HCT116 (cell line): Measurements from ENCODE around the gene USP32. TPM values are rescaled to one million over a fixed set of nuclear protein-coding genes. Genes with fewer than 3 reads are reported as not detected.
"Not testable (repeated sequence)": the region's sequence is repeated elsewhere in the genome, so short reads cannot be mapped to it uniquely, and the experiment has no call there.

Experiments used
- ATAC-seq: fragments of 200-7000 bp; cut with Tn5 transposase; 2 replicates; pipeline ENCODE4 v1.9.1; 2020; ENCODE audit warnings: mild to moderate bottlenecking, moderate library complexity
- BruUV-seq: library from RNA; stranded (reverse); fragments of 400-500 nt; replicated peaks from 2 replicates; lab custom pipeline; 2021; lab: Mats Ljungman, UMichigan
- CTCF ChIA-PET: fragments of 300-600 bp; sonication (Branson Sonifier 250); formaldehyde crosslinking; loops from one replicate; lab custom pipeline; 2021; ENCODE audit warnings: antibody characterized with exemption; lab: Charles Lee
- POLR2A ChIA-PET: fragments of 300-600, 350-600 bp; sonication (Branson Sonifier 250); formaldehyde crosslinking; loops from one replicate; lab custom pipeline; 2021; ENCODE audit warnings: antibody characterized with exemption; lab: Charles Lee
- RAD21 ChIA-PET, 2 experiments: fragments of 300-600 bp; sonication (Branson Sonifier 250); formaldehyde crosslinking; loops; one replicate each; lab custom pipeline; 2023; ENCODE audit warnings: low total read pairs in 2 of 2; ENCODE audit not compliant: uncharacterized antibody in 2 of 2, unreplicated experiment in 2 of 2, low non-redundant PET in 1 of 2; lab: Charles Lee
- DNase-seq: peaks from one replicate; pipeline ENCODE4 v3.0.0-alpha.2; 2010; ENCODE audit warnings: low read depth, low spot score
- H2AFZ ChIP-seq: fragments of 200-600 bp; shearing (Covaris generic), sonication (generic); 2 replicates; pipeline ENCODE4 v1.6.1; 2017; ENCODE audit warnings: low read depth, mixed run types, mixed read lengths, antibody characterized with exemption, low read length; ENCODE audit not compliant: poor library complexity, severe bottlenecking
- H3K27ac ChIP-seq: 2 replicates; pipeline ENCODE4 v1.5.1; 2012; ENCODE audit warnings: low read depth, low read length
- H3K27me3 ChIP-seq: fragments of 200-600 bp; sonication (generic); 2 replicates; pipeline ENCODE4 v1.6.1; 2016; ENCODE audit warnings: mixed run types, low read length, mixed read lengths; ENCODE audit not compliant: insufficient read depth
- H3K36me3 ChIP-seq, 2 experiments: fragments of 200-500 bp in 1 of 2; fragments of 200-600 bp in 1 of 2; sonication (Bioruptor generic) in 1 of 2; sonication (generic) in 1 of 2; 2 replicates each; pipeline versions ENCODE4 v1.5.1 to v1.6.1; 2014 to 2016; ENCODE audit warnings: low read length in 2 of 2, inconsistent platforms in 1 of 2, mixed read lengths in 1 of 2, mixed run types in 1 of 2; ENCODE audit not compliant: insufficient read depth in 2 of 2, control insufficient read depth in 1 of 2
- H3K4me1 ChIP-seq, 2 experiments: fragments of 200-600 bp in 1 of 2; sonication (generic) in 1 of 2; 2 replicates each; pipeline versions ENCODE4 v1.5.1 to v1.6.1; 2012 to 2017; ENCODE audit warnings: low read length in 2 of 2, inconsistent platforms in 1 of 2, mild to moderate bottlenecking in 1 of 2, mixed read lengths in 1 of 2, mixed run types in 1 of 2, moderate library complexity in 1 of 2; ENCODE audit not compliant: insufficient read depth in 2 of 2, control insufficient read depth in 1 of 2
- H3K4me2 ChIP-seq: fragments of 200-600 bp; sonication (generic); 2 replicates; pipeline ENCODE4 v1.6.1; 2017; ENCODE audit warnings: mixed run types, low read length, mixed read lengths
- H3K4me3 ChIP-seq, 2 experiments: fragments of 200-600 bp in 1 of 2; sonication (generic) in 1 of 2; replicated peaks in 1 of 2; 2 replicates each; pipeline ENCODE4 v1.5.1; 2011 to 2016; ENCODE audit warnings: low read length in 2 of 2, control low read depth in 1 of 2, low read depth in 1 of 2, mild to moderate bottlenecking in 1 of 2, mixed read lengths in 1 of 2, mixed run types in 1 of 2
- H3K79me2 ChIP-seq: fragments of 200-600 bp; sonication (generic); 2 replicates; pipeline ENCODE4 v1.6.1; 2017; ENCODE audit warnings: mild to moderate bottlenecking, mixed run types, low read length, moderate library complexity, mixed read lengths; ENCODE audit not compliant: insufficient read depth
- H3K9ac ChIP-seq: fragments of 200-600 bp; sonication (generic); 2 replicates; pipeline ENCODE4 v1.6.1; 2016; ENCODE audit warnings: low read length, mixed read lengths
- H3K9me2 ChIP-seq: fragments of 200-600 bp; sonication (generic), shearing (Covaris generic); 2 replicates; pipeline ENCODE4 v1.6.1; 2017; ENCODE audit warnings: mixed run types, mild to moderate bottlenecking, moderate library complexity; ENCODE audit not compliant: insufficient read depth
- H3K9me3 ChIP-seq, 2 experiments: fragments of 200-500 bp in 1 of 2; fragments of 200-600 bp in 1 of 2; sonication (Bioruptor generic) in 1 of 2; sonication (generic) in 1 of 2; 2 replicates each; pipeline ENCODE4 v1.6.1; 2014 to 2017; ENCODE audit warnings: low read length in 2 of 2, mixed read lengths in 2 of 2, inconsistent platforms in 1 of 2, low read depth in 1 of 2, mild to moderate bottlenecking in 1 of 2, mixed run types in 1 of 2, moderate library complexity in 1 of 2; ENCODE audit not compliant: control insufficient read depth in 1 of 2, insufficient read depth in 1 of 2
- H4K20me1 ChIP-seq: fragments of 200-600 bp; sonication (generic), shearing (Covaris generic); 2 replicates; pipeline ENCODE4 v1.6.1; 2017; ENCODE audit warnings: mixed run types, mild to moderate bottlenecking, moderate library complexity; ENCODE audit not compliant: insufficient read depth
- ATF3 ChIP-seq: IDR thresholded peaks from 2 replicates; pipeline ENCODE4 v1.6.1; 2012
- CEBPB ChIP-seq: IDR thresholded peaks from 2 replicates; pipeline ENCODE4 v1.6.1; 2012; ENCODE audit warnings: low read depth
- EZH2 ChIP-seq: fragments of 200-600 bp; sonication (generic); IDR thresholded peaks from 2 replicates; pipeline ENCODE4 v1.6.1; 2017; ENCODE audit warnings: antibody characterized with exemption, mixed run types
- TCF7L2 ChIP-seq: IDR thresholded peaks from 2 replicates; pipeline ENCODE4 v1.7.0; 2011; ENCODE audit warnings: borderline replicate concordance, inconsistent platforms; ENCODE audit not compliant: insufficient read depth, insufficient read length; ENCODE audit errors: extremely low read depth
- intact Hi-C: fragments of 100-400 bp; cut with micrococcal nuclease; formaldehyde crosslinking; loops from 2 replicates; pipeline ENCODE4 v1.10.0; 2022
- total RNA-seq: library from RNA; stranded (reverse); gene quantifications from one replicate; pipeline ENCODE4 v1.2.1, GENCODE V29; 2021; ENCODE audit not compliant: unreplicated experiment
- TF ChIP-seq, protein P1 (sequence below): IDR thresholded peaks from 2 replicates; pipeline ENCODE4 v1.6.1; 2012

Gene USP32
- total RNA-seq, 1 experiment from 2014 or later = 67.0 TPM

DNA sequence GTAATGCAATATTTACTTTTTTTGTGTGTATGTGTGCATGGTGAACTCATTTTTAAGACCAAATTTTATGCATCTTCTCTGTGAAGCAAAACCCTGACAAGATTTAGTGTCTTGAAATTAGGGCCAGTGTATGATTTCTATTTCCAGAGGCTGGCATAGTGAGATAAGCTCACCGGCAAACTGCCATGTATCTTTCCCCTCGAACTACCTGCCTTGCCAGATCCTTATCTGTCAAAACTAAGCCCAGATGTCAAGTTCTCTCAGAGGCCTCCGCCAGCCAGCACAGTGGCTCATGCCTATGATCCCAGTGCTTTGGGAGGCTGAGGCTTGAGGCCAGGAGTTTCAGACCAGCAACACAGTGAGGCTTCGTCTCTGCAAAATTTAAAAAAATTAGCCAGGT lies 10.0 kb downstream of the USP32 start:
- Histone ChIP-seq H3K9me2 (no peaks in the 10 kb centered on the region), H3K27ac (no peak overlapping the region), H3K9ac (no peak overlapping the region), H2AFZ (no peak overlapping the region)
- no peak for DNase-seq
- CTCF ChIA-PET = no interaction called here
- TF ChIP-seq, protein P1, sequence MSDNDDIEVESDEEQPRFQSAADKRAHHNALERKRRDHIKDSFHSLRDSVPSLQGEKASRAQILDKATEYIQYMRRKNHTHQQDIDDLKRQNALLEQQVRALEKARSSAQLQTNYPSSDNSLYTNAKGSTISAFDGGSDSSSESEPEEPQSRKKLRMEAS = no peak
- no peak for TF ChIP-seq EZH2
- TF ChIP-seq ATF3 = no peak
- no peak for TF ChIP-seq TCF7L2
- no peak for TF ChIP-seq CEBPB
- TF ChIP-seq, all 23 proteins: peak for 0
- BruUV-seq = no TSS peak
- Histone ChIP-seq H3K4me2 (no peak overlapping the region), H3K4me3 (no peak overlapping the region), H3K36me3 (no peaks in the 10 kb centered on the region), H3K9me3 (no peaks in the 10 kb centered on the region), H3K27me3 (no peaks in the 10 kb centered on the region), H3K4me1 (no peaks in the 10 kb centered on the region), H3K79me2 (peaks cover 61% of the 10 kb centered on the region), H4K20me1 (no peaks in the 10 kb centered on the region)
- ChIA-PET RAD21 (no interaction called here), POLR2A (interaction anchor here (1.2 kb wide), 1 partner anchor 10 kb away, joined by 3 read pairs; the partner anchor contains the start of gene USP32)
- intact Hi-C loops = no loop called here
- no peak for ATAC-seq

DNA sequence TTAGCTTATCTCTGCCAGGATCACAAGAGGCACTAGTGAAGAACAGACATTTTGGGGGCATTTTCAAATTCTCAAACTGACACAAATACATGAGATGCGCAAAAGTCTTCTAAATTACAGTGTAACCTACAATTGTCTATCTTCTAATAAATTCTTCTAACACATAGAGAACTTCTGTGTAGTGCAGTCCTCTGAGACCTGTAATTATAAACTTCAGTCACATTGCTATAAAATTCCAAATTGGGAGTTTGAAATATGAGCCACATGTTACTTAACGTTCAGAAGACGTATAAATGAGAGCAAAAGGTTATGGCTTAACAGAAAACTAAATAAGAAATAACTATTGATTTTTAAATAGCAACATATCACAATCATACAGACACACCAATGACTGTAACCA lies 12.5 kb downstream of the USP32 start:
- CTCF ChIA-PET, H3K27me3 ChIP-seq, H3K27ac ChIP-seq, RAD21 ChIA-PET, H4K20me1 ChIP-seq, H3K9me3 ChIP-seq, H2AFZ ChIP-seq, DNase-seq, H3K4me1 ChIP-seq, BruUV-seq, ATAC-seq, H3K9me2 ChIP-seq, intact Hi-C loops, H3K36me3 ChIP-seq, H3K4me2 ChIP-seq, H3K4me3 ChIP-seq, H3K9ac ChIP-seq: not testable (repeated sequence)
- POLR2A ChIA-PET = interaction anchor here (1.4 kb wide), 1 partner anchor 10 kb away, joined by 3 read pairs; no protein-coding TSS in a partner anchor
- H3K79me2 ChIP-seq = peaks cover 36% of the 10 kb centered on the region
